ENCODE results near the gene CLCN2.

The CLCN2 gene

GRCh38 chr3:184358921-184359350 is 2.5 kb downstream of the CLCN2 start:
- DNase-seq = no peak

- DNase-seq = no peak
These were observed 3.2 kb downstream of the CLCN2 start for GRCh38 chr3:184358124-184358767.

GRCh38 chr3:184357248-184358123 is 3.9 kb downstream of the CLCN2 start:
- no peak for DNase-seq

- DNase-seq = no peak
These were observed 6.0 kb downstream of the CLCN2 start for GRCh38 chr3:184355261-184356040.

GRCh38 chr3:184354754-184355153 is 6.7 kb downstream of the CLCN2 start:
- DNase-seq = no peak

GRCh38 chr3:184354121-184354728 is 7.2 kb downstream of the CLCN2 start:
- peak; percentile 58 to 72 for DNase-seq

GRCh38 chr3:184353546-184353941 is 7.9 kb downstream of the CLCN2 start:
- no peak for DNase-seq

- no peak for DNase-seq
These were observed 8.4 kb downstream of the CLCN2 start for GRCh38 chr3:184352897-184353545.

GRCh38 chr3:184352149-184352785 is 9.1 kb downstream of the CLCN2 start:
- DNase-seq = no peak

- no peak for DNase-seq
These were observed 9.8 kb downstream of the CLCN2 start for GRCh38 chr3:184351511-184352148.

GRCh38 chr3:184350618-184351017 is 10.8 kb downstream of the CLCN2 start:
- DNase-seq = no peak

GRCh38 chr3:184349563-184350470 is 11.6 kb downstream of the CLCN2 start:
- DNase-seq = no peak

- no peak for DNase-seq
These were observed 13.4 kb downstream of the CLCN2 start for GRCh38 chr3:184348057-184348382.

GRCh38 chr3:184347321-184348056 is 13.9 kb downstream of the CLCN2 start:
- DNase-seq = no peak

GRCh38 chr3:184346480-184347190 is 14.8 kb downstream of the CLCN2 start:
- no peak for DNase-seq

GRCh38 chr3:184345317-184346144 is 15.9 kb downstream of the CLCN2 start:
- no peak for DNase-seq

- DNase-seq = no peak
These were observed 16.7 kb downstream of the CLCN2 start for GRCh38 chr3:184344579-184345316.

All from activated CD4-positive, alpha-beta T cell treated with anti-CD3 and anti-CD28 coated beads for 4 hours (primary cell).